ENCODE measurements around the gene ITGB1BP2.
A peak's percentile ranks its signal among the peaks of the same experiment; 100 is the strongest.
"Not testable (repeated sequence)": the region's sequence is repeated elsewhere in the genome, so short reads cannot be mapped to it uniquely, and the experiment has no call there.

Gene ITGB1BP2

DNA sequence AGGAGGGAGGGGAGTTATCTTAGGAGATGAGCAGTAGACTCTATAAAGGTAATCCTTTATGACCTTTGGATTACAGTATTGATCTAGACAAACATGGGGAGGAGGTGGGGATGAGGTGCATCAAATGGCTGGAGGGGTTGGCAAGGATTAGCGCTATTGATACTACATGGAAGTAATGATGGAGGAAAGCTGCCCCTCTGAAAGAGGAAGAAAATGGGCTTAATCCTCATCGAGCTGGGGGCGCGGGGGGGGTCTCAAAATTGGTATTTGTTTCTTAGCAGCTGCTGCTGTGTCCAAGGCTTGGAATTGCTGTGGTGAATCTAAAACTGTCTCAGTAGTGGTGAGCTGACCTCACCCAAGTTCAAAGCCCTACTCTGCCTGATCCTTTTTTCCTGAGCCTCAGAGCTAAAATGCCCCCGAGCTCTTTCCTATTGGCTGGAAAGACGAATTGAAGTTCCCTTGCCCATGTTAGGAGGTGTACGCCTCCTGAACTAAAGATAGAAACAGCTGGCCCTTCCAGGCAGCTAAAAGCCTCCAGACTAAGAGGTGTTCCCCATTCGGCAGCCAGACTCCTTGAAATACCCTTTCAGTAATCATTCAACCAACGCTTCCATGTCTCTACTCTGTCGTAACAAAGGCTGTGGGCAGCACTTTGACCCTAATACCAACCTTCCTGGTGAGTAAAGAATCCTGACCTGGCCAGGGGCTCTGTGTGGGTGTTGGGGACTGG lies at the start of gene ITGB1BP2:
Gene ITGB1BP2 (plus strand): TSS at position 556 of the 730 bp plus-strand sequence. CDS start 57 bp downstream, at position 613.
- DNase-seq = no peak

DNA sequence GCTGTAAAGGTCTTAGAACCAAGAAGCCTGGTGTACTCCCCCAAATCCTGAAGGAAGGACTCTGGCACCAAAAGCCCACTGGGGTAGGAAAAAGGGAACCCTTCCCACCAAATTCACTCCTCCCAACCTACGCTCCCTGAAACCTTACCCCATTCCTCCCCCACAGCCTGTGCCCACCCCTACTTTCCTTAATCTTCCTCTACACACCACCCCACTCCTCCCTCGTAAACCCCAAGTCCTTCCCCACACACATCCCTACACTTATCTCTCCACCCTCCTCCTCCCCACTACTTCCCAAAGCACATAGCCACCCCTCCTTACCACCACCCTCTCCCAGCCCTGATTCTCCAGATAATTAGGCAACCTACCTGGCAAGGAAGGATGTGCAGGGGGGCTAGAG lies 49.3 kb upstream of the ITGB1BP2 start:
- DNase-seq = no peak

DNA sequence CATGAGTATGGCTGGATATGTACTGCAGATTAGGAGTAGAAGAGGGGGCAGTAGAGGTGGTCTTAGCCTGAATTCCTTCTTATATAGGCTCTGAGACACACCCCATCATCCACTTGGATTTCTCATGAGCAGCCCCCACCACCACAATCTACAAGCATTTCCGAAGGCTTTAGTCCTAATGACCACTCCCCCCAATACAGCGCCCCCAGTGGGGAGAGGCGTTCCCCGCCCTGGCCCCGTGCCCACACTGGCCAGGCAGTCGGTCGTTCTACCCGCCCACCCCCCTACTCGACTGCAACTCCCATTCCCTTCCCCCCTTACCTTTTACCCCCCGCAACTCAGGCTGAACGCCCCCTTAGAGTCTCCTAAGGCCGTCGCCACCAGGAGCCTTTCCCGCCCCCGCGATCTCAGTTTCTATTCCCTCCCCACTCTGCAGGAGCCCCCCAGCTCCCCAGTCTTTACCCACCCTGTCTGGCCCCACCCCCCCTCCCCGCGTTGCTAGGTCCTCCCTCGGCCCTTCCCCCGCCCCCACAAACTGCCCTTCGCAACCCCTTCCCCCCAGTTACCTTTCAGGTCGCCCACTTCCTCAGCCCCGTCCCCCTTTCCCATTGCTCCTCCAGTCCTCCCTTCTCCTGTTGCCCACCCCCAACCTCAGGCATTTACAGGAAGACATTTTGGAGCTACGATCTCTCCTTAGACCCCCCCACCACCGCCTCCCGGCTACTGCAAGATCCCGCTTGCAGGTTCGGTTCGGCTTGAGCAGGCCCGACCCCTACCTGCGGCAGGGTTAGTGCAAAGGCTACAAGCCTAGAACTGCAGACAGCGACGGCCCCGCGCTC lies 48.1 kb upstream of the ITGB1BP2 start:
- no peak for DNase-seq

DNA sequence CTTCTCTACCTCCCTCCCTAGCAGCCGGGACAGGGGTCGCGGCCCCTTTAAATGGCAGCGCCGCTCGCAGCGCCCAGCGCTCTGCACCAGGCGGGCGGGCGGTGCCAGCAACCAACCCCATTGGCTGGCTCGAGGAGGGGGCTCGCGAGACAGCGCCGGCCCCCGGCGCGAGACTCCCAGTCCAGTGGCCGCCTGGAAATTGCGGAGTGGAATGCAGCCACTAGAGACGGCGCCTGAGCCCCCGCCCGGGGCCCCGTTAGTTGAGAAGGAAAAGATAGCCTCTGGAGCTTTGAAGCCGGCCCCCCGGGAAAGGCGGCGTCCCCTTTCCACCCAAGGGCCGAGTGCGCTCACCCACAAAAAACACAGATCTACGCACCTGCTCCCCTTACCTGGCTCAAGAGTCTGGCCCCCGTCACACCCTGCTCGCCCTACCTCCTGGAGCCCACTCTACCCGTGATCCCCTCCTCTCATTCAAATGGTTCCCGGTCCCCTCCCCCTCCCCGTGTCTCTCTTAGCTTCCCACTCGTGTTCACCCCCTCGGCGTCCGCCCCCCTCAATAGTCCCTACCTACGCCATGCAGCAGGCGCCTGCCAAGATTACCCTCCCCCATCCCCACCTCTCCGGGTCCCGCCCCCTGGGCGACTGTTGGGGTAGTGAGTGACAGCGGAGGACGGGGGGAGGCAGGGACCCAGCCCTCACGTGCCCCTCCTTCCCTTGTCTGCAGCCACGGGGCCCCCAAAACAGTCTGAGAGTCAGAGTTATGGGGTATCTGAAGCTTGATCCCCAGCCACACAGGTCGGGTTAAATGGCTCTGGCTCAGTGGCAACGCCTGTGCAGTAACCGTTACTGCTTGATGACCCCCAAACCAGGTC lies 47.2 kb upstream of the ITGB1BP2 start, which contains the start of gene ZMYM3:
Gene ZMYM3 (minus strand): TSS at position 49 of the 872 bp plus-strand sequence. CDS start 885 bp downstream, outside the sequence.
- DNase-seq = peak; percentile 53 to 55

DNA sequence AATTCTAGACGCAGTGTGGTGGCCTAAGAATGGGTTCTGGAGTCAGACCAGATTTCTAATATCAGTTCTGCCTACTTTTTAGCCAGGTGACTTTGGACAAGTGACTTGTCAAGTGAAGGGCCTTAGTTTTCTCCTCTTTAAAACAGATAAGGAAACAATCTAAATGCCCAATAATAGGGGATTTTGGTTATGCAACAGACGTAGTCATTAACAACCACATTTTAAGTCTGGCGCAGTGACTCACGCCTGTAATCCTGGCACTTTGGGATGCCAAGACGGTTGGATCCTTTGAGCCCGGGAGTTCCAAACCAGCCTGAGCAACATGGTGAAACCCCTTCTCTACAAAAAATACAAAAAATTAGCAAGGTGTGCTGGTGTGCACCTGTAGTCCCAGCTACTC lies 45.5 kb upstream of the ITGB1BP2 start:
- DNase-seq = no peak

DNA sequence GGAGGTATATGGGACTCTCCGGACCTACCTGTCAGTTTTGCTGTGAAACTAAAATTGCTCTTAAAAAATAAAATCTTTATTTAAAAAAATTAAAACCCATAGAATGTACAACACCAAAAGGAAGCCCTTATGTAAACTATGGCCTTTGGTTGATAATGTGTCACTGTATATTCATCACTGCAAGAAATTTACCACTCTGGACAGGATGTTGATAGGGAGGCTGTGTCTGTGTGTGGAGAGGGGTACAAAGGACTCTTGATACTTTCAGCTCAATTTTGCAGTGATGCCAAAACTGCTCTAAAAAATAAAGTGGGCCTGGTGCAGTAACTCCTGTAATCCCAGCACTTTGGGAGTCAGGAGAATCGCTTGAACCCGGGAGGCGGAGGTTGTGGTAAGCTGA lies 44.7 kb upstream of the ITGB1BP2 start:
- DNase-seq = no peak

DNA sequence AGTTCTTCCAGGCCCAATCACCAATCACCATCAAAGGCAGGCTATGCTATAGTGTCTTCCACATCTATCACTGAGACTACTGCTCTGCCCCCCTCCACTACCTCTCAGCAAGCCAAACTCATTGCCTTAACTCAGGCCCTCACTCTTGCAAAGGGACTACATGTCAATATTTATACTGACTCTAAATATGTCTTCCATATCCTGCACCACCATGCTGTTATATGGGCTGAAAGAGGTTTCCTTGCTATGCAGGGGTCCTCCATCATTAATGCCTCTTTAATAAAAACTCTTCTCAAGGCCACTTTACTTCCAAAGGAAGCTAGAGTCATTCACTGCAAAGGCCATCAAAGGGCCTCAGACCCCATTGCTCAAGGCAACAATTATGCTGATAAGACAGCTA lies 32.9 kb upstream of the ITGB1BP2 start:
- not testable (repeated sequence) for DNase-seq

DNA sequence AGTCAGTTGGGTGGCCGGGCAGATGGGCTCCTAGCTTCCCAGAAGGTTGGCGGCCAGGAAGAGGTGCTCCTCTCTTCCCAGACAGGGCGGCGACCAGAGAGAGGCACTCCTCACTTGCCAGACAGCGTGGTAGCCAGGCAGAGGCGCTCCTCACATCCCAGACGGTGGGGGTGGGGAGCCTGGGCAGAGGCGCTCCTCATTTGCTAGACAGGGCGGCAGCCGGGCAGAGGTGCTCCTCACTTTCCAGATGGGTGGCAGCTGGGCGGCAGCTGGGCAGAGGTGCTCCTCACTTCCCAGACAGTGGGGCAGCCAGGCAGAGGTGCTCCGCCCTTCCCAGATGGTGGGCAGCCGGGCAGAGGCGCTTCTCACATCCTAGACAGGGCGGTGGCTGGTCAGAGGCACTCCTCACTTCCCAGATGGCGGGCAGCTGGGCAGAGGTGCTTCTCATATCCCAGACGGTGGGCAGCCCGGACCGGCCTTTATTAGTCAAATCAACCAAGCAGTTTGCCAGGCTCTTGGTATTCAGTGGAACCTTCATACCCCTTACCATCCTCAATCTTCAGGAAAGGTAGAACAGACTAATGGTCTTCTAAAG lies 31.7 kb upstream of the ITGB1BP2 start:
- no peak for DNase-seq

DNA sequence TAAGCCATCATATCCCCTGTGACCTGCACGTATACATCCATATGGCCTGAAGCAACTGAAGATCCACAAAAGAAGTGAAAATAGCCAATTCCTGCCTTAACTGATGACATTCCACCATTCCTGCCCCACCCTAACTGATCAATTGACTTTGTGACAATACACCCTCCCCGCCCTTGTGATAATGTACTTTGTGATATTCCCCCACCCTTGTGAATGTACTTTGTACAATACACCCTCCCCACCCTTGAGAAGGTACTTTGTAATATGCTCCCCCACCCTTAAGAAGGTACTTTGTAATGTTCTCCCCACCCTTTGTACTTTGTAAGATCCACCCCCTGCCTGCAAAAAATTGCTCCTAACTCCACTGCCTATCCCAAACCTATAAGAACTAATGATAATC lies 29.2 kb upstream of the ITGB1BP2 start:
- not testable (repeated sequence) for DNase-seq

DNA sequence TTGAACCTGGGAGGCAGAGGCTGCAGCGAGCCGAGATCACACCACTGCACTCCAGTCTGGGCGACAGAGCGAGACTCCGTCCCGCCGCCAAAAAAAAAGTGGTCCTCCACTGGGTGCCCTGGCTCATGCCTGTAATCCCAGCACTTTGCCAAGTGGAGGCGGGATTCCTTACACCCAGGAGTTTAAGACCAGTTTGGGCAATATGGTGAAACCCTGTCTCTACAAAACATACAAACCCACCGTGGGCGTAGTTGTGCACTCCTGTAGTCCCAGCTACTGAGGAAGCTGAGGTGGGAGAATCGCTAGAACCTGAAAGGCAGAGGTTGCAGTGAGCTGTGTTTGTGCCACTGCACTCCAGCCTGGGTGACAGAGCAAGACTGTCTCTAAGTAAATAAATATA lies 20.2 kb upstream of the ITGB1BP2 start:
- not testable (repeated sequence) for DNase-seq

DNA sequence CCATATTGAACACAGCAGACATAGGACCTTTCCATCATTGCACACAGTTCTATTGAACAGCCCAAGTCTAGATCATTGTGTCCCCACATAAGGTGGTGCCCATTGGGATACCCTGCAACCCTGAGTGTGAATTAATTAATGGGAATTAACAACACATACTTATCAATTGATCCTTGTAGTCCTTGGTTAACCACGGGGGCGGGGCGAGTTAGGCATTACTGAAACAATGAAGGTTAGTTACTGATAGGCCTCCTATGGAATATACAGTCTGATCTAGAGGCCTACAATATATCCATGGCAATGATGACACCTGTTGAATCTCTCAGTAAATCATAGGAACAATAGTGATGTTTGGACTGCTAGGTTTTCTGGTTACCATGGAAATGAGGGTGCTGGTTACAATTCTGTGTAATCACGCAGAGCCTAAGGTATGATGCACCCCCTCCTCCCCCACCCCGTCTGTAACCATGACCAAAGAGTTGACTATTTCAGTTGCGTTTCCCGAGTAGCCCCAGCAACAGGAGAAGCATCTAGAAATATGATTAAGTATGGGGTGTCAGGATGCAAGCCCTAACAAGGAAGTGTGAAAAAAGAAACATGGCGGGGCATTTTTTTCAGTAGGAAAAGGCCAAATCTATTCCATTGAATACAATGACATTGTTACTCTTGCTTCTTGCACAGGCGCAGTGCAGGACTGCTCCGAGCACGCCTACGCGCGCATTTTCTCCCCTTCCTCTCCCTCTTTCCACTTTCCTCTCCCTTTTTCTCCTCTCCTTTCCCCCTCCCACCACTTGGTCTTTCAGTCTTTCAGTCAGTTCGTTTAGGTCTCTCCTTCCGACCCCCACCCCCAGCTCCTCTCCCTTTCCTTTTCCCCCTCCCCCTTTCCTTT lies 18.8 kb upstream of the ITGB1BP2 start:
- DNase-seq = peak in 1 of 2 experiments; percentile 98

DNA sequence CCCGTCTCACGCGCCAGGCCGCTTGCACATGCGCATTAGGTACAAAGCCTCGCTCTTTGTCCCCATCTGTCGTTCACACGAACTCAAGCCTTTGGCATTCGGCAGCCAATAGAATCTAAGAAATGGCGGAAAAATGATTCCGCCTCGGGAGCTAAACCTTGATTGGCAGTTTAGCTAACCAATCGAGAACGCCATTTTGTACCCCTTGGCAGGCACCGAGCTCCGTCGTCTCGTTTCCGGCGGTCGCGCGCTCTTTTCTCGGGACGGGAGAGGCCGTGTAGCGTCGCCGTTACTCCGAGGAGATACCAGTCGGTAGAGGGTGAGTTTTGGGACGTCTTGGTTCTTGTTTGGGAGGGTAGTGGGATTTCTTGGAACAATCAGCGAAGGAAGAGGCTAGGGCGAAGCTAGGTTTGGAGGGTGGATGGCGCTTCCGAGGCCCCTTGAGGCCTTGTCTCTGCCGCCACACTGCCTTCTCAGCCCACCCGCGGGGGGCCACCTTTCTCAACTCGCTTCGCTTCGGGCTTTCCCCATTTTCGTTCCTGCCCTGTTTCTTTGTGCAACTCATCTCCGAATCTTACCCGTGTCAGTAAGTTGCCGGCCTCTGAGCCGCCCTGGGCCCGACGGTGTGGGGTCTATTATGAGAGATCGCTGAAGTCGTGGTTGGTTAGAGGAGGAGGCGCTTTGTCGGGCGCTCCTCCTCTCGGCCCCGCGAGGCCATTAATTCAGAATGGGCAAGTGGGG lies 18.0 kb upstream of the ITGB1BP2 start, which contains the start of gene NONO:
Gene NONO (plus strand): TSS at position 233 of the 741 bp plus-strand sequence. CDS start 7,003 bp downstream, outside the sequence.
- peak; percentile 93 to 98 for DNase-seq

DNA sequence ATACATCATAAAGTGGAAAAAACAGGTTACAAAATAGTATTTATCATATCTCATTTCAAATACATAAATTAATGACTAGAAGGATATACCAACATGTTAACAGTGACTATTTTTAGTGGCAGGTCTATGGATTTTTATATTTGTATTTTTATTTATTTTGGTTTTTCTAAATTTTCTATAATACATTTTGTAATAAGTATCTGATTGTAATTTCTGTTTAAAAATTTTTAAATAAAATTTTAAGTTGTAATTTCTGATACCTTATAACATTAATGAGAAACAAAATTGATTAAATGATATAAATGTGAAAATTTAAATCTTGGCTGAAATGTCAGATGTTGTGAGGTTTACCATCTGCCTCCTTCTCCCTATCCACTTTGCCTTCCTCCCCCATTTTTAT lies 15.6 kb upstream of the ITGB1BP2 start:
- DNase-seq = no peak

DNA sequence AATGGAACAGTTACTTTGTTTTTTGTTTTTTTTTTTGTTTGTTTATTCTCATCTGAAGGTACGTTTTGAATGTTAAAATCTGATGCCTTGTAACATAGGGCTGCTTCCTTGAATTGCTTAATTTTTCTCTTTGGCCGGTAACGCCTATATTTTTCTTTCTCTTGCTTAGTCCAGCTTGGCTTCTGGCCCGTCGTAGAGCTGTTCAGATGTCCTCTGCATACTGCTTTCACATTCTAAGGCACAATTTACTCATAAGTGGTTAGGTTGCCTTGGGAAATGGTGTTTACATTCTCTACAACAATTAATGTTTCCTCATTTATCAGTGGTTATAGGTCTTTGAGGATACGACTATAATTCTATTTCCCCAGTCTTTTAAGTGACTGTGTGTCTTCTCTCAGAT lies 10.2 kb upstream of the ITGB1BP2 start:
- DNase-seq = no peak

DNA sequence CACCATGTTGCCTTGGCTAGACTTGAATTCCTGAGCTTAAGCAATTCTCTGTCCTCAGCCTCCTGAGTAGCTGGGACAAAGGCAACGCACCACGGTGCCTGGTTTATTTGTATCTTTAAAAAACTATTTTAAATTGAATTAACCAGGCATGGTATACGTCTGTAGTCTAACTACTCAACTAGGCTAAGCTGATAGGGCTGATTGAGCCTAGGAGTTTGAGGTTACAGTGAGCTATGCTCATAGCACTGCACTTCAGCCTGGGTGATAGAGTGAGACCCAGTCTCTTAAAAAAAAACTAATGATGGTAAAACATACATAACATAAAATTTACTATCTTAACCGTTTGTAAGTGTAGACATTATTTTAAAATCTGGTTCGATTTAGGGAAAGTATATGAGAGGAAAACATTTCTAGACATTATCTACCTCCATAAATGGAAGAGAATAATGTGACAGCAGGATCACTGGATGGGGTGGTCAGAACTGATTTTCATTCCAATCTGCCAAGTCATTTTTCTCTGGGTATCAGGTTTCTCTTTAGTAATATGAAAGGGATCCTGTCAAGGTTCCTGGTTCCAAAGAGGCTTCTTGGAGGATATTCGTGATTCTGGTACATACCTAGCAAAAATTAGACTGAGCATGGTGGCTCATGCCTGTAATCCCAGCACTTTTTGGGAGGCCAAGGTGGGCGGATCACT lies 8.7 kb upstream of the ITGB1BP2 start:
- no peak for DNase-seq

DNA sequence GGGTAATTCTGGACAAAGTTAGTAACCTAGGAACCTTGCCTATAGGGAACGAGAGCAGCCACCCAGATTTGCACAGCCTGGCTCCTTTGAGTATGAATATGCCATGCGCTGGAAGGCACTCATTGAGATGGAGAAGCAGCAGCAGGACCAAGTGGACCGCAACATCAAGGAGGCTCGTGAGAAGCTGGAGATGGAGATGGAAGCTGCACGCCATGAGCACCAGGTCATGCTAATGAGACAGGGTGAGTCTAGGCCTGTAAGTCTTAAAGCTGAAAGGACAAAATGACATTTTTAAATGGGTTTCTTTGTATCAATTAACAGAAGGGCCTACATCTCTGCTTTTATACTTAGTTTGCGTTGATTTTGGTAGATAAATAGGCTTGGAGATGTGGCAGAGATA lies 4.7 kb upstream of the ITGB1BP2 start:
- no peak for DNase-seq

DNA sequence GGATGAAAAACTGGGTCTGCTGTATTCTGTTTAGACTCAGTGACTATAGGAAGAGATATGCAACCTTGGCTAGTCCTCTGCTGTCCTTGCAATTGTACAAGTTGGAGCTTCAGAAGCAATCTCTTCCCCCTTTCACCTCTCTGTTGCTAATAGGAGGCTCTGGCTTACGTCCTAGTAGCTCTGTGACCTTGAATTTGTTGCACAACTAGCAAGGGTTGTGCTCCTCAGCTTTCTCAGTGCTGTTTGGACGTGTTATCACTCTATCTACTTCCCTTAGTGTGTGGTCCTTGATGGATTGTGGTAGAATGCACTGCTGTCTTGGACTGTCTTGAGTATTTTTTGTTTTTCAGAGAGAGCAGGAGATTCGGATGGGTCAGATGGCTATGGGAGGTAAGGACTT lies 3.4 kb upstream of the ITGB1BP2 start:
- no peak for DNase-seq

DNA sequence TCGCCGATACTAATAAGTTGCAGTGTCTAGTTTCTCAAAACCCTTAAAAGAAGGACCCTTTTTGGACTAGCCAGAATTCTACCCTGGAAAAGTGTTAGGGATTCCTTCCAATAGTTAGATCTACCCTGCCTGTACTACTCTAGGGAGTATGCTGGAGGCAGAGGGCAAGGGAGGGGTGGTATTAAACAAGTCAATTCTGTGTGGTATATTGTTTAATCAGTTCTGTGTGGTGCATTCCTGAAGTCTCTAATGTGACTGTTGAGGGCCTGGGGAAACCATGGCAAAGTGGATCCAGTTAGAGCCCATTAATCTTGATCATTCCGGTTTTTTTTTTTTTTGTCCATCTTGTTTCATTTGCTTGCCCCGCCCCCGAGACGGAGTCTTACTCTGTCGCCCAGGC lies 1.5 kb upstream of the ITGB1BP2 start:
- DNase-seq = not testable (repeated sequence)

DNA sequence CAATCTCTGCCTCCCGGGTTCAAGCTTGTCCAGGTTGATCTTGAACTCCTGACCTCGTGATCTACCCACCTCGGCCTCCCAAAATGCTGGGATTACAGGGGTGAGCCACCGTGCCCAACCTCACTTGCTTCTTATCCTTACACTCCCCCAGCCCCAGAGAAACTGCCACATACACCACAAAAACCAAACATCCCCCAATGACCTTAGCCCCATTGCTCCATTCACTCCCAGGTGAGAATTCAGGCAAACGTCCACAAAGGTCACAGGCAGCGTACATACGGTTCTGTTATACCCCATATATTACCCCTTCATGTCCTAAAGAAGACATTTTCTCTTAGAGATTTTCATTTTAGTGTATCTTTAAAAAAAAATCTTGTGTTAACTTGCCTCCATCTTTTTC lies 1.1 kb upstream of the ITGB1BP2 start:
- DNase-seq = not testable (repeated sequence)

Measured in NCI-H187 (cell line).